BJ (cell line): ENCODE results near the gene INHBB. TPM values are rescaled to one million over a fixed set of nuclear protein-coding genes. Genes with fewer than 3 reads are reported as not detected.

Experiments
- CTCF ChIA-PET: fragments of 350-600 bp; formaldehyde crosslinking; extraction: SDS; loops from one replicate; lab custom pipeline; 2021; ENCODE audit warnings: antibody characterized with exemption, inconsistent platforms; lab: Yijun Ruan, JAX
- POLR2A ChIA-PET: fragments of 300-600 bp; sonication (Branson Sonifier 250); formaldehyde crosslinking; extraction: SDS; loops from one replicate; lab custom pipeline; 2021; ENCODE audit warnings: antibody characterized with exemption; lab: Charles Lee
- DNase-seq: peaks from one replicate; pipeline ENCODE4 v3.0.0-alpha.2; 2011; ENCODE audit warnings: low read depth
- H3K27me3 ChIP-seq: 2 replicates; pipeline ENCODE4 v1.6.0; 2011; ENCODE audit warnings: low read length; ENCODE audit not compliant: control insufficient read depth, insufficient read depth
- H3K36me3 ChIP-seq: 2 replicates; pipeline ENCODE4 v1.5.1; 2011; ENCODE audit warnings: low read length; ENCODE audit not compliant: control insufficient read depth, insufficient read depth
- H3K4me3 ChIP-seq: 2 replicates; pipeline ENCODE4 v1.5.1; 2011; ENCODE audit warnings: low read depth, mild to moderate bottlenecking, control low read depth, low read length
- polyA plus RNA-seq: library from polyadenylated mRNA; depleted of rRNA; stranded (reverse); fragments of >200 nt; gene quantifications from 2 replicates; pipeline ENCODE4 v1.2.3, GENCODE V29; 2011
- TF ChIP-seq, protein P1 (sequence below): IDR thresholded peaks from 2 replicates; pipeline ENCODE4 v1.5.1; 2011; ENCODE audit warnings: low read depth, mild to moderate bottlenecking, control low read depth, inconsistent platforms, low read length, moderate library complexity; ENCODE audit not compliant: insufficient read depth

INHBB gene
- polyA plus RNA-seq, 1 experiment: 3.9 TPM

DNA sequence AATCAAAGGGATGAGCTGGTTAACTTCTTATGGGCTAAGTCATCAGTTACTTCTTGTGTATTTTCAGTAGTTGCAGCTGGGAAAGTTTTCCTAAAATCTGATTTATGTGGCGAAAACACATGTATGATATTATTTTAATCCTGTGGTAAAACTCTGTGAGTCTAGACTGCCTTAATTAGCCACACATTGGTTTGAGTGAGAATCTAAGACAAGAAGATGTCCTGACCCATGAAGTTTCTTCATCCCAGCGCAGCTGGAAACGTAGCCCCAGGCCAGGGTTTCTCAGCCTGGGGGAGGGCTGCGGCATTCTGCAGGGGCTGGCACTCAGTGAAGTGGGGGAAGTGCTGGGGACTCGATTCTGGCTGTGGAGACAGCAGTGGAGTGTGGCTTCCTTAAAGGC, 44.7 kb upstream of the INHBB start:
- TF ChIP-seq, protein P1, sequence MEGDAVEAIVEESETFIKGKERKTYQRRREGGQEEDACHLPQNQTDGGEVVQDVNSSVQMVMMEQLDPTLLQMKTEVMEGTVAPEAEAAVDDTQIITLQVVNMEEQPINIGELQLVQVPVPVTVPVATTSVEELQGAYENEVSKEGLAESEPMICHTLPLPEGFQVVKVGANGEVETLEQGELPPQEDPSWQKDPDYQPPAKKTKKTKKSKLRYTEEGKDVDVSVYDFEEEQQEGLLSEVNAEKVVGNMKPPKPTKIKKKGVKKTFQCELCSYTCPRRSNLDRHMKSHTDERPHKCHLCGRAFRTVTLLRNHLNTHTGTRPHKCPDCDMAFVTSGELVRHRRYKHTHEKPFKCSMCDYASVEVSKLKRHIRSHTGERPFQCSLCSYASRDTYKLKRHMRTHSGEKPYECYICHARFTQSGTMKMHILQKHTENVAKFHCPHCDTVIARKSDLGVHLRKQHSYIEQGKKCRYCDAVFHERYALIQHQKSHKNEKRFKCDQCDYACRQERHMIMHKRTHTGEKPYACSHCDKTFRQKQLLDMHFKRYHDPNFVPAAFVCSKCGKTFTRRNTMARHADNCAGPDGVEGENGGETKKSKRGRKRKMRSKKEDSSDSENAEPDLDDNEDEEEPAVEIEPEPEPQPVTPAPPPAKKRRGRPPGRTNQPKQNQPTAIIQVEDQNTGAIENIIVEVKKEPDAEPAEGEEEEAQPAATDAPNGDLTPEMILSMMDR: no peak
- CTCF ChIA-PET: interaction anchor here (6.3 kb wide), 1 partner anchor 11 kb away, joined by 40 read pairs; no protein-coding TSS in a partner anchor
- Histone ChIP-seq H3K36me3 (peaks cover 14% of the 10 kb centered on the region), H3K4me3 (no peak overlapping the region), H3K27me3 (no peaks in the 10 kb centered on the region)
- no peak for DNase-seq
- POLR2A ChIA-PET: no interaction called here

- Histone ChIP-seq H3K27me3 (no peaks in the 10 kb centered on the region), H3K4me3 (no peak overlapping the region), H3K36me3 (peaks cover 14% of the 10 kb centered on the region)
- CTCF ChIA-PET: interaction anchor here (6.3 kb wide), 1 partner anchor 10 kb away, joined by 40 read pairs; no protein-coding TSS in a partner anchor
- no peak for DNase-seq
- TF ChIP-seq, protein P1: no peak
- POLR2A ChIA-PET: no interaction called here
Measured at GRCh38 chr2:120302301-120302700, 43.6 kb upstream of the INHBB start.

GRCh38 chr2:120303177-120303576, 42.8 kb upstream of the INHBB start:
- Histone ChIP-seq H3K36me3 (peaks cover 13% of the 10 kb centered on the region), H3K27me3 (no peaks in the 10 kb centered on the region), H3K4me3 (no peak overlapping the region)
- DNase-seq: no peak
- ChIA-PET CTCF (interaction anchor here (6.3 kb wide), 1 partner anchor 9 kb away, joined by 40 read pairs; no protein-coding TSS in a partner anchor), POLR2A (no interaction called here)
- TF ChIP-seq, protein P1: no peak

DNA sequence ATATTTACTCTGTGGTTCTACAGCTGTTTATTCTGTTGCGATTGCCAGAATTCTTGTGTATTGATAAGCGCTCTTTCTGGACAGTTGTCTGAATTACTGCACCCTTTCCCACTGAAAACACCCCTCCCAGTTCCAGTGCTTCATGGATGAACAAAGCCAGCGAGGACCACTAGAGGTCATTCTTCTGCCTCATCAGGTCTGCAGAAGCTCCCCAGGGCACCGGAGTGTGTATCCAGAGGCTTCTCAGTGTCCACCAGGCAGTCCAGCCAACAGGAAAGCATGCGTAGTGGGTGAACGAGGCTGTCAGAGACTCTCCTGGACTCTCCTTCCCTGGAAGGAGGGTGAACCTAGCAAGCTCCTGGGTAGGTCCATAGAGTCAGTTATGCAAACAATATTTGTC, 40.6 kb upstream of the INHBB start:
- peaks cover 10% of the 10 kb centered on the region for H3K36me3 ChIP-seq

GRCh38 chr2:120305937-120306490, 39.9 kb upstream of the INHBB start:
- Histone ChIP-seq H3K4me3 (no peak overlapping the region), H3K27me3 (no peaks in the 10 kb centered on the region), H3K36me3 (peaks cover 6% of the 10 kb centered on the region)
- TF ChIP-seq, protein P1: no peak
- ChIA-PET POLR2A (no interaction called here), CTCF (interaction anchor here (1.2 to 1.6 kb wide), 4 partner anchors 11 to 376 kb away, joined by 3 to 4 read pairs (median 4); no protein-coding TSS in a partner anchor)
- DNase-seq: no peak

More for the DNA sequence above, 40.6 kb upstream of the INHBB start:
- POLR2A ChIA-PET: no interaction called here
- TF ChIP-seq, protein P1: peak; percentile 47
- CTCF ChIA-PET: interaction anchor here (0.7 to 6.3 kb wide), 8 partner anchors 7 to 591 kb away, joined by 3 to 40 read pairs (median 4); no protein-coding TSS in a partner anchor
- Histone ChIP-seq H3K27me3 (no peaks in the 10 kb centered on the region), H3K4me3 (no peak overlapping the region)
- DNase-seq: no peak
